ENCODE measurements around the gene GANC. TPM values are rescaled to one million over a fixed set of nuclear protein-coding genes. Genes with fewer than 3 reads are reported as not detected.
A peak's percentile ranks its signal among the peaks of the same experiment; 100 is the strongest.
"Not testable (repeated sequence)": the region's sequence is repeated elsewhere in the genome, so short reads cannot be mapped to it uniquely, and the experiment has no call there.

The GANC gene
- 16.6 TPM for polyA plus RNA-seq (2013, experiment 1 of 2; ENCODE audit: insufficient read length)
- polyA plus RNA-seq (2013, experiment 2 of 2; ENCODE audit: insufficient read length) = 13.3 TPM

- peak; percentile 99 for DNase-seq
These were observed at the start of gene GANC, which contains the start of gene TMEM87A for GRCh38 chr15:42272939-42273899. Gene GANC (plus strand): TSS chr15:42273201. CDS start chr15:42274482, 1,281 bp downstream. Gene TMEM87A (minus strand): TSS chr15:42273433. CDS start chr15:42273398, 35 bp downstream.

- DNase-seq = no peak
These were observed 46.4 kb upstream of the GANC start for GRCh38 chr15:42226648-42227047.

GRCh38 chr15:42228036-42228435 is 45.0 kb upstream of the GANC start:
- no peak for DNase-seq

- DNase-seq = not testable (repeated sequence)
These were observed 44.0 kb upstream of the GANC start for GRCh38 chr15:42228981-42229380.

- no peak for DNase-seq
These were observed 41.9 kb upstream of the GANC start for GRCh38 chr15:42231088-42231487.

GRCh38 chr15:42232606-42233005 is 40.4 kb upstream of the GANC start:
- DNase-seq = no peak

GRCh38 chr15:42233107-42233506 is 39.9 kb upstream of the GANC start:
- no peak for DNase-seq

GRCh38 chr15:42239528-42240182 is 33.3 kb upstream of the GANC start:
- DNase-seq = peak; percentile 49

- no peak for DNase-seq
These were observed 32.2 kb upstream of the GANC start for GRCh38 chr15:42240823-42241222.

- DNase-seq = no peak
These were observed 19.7 kb upstream of the GANC start for GRCh38 chr15:42253300-42253699.

GRCh38 chr15:42264795-42265194 is 8.2 kb upstream of the GANC start:
- DNase-seq = no peak

GRCh38 chr15:42267286-42267685 is 5.7 kb upstream of the GANC start:
- DNase-seq = no peak

- DNase-seq = no peak
These were observed 2.5 kb upstream of the GANC start for GRCh38 chr15:42270551-42270950.

GRCh38 chr15:42270996-42271395 is 2.0 kb upstream of the GANC start:
- DNase-seq = no peak

- peak; percentile 80 for DNase-seq
These were observed 1.1 kb downstream of the GANC start for GRCh38 chr15:42273900-42274701.

GRCh38 chr15:42274702-42274989 is 1.6 kb downstream of the GANC start:
- DNase-seq = no peak

GRCh38 chr15:42275780-42276391 is 2.9 kb downstream of the GANC start:
- DNase-seq = no peak

- DNase-seq = no peak
These were observed 3.8 kb downstream of the GANC start for GRCh38 chr15:42276762-42277161.

- DNase-seq = no peak
These were observed 6.3 kb downstream of the GANC start for GRCh38 chr15:42279234-42279723.

- no peak for DNase-seq
These were observed 9.3 kb downstream of the GANC start for GRCh38 chr15:42282344-42282743.

GRCh38 chr15:42282926-42283325 is 9.9 kb downstream of the GANC start:
- no peak for DNase-seq

GRCh38 chr15:42283671-42284070 is 10.7 kb downstream of the GANC start:
- DNase-seq = no peak

Data from fibroblast of skin of back (primary cell).